Fibroblast of pulmonary artery (primary cell): Measurements from ENCODE around the gene MRC1.

ENCODE experiments used
- DNase-seq: peaks from one replicate; pipeline ENCODE4 v3.0.0-alpha.2; 2010; ENCODE audit warnings: low read depth
- H3K4me3 ChIP-seq: replicated peaks from 2 replicates; pipeline ENCODE4 v1.5.1; 2011; ENCODE audit warnings: low read depth, mild to moderate bottlenecking, control low read depth, low read length, moderate library complexity
- TF ChIP-seq, protein P1 (sequence below): IDR thresholded peaks from 2 replicates; pipeline ENCODE4 v1.5.1; 2011; ENCODE audit warnings: mild to moderate bottlenecking, control low read depth, low read length, inconsistent platforms; ENCODE audit errors: missing control alignments

The MRC1 gene

DNA sequence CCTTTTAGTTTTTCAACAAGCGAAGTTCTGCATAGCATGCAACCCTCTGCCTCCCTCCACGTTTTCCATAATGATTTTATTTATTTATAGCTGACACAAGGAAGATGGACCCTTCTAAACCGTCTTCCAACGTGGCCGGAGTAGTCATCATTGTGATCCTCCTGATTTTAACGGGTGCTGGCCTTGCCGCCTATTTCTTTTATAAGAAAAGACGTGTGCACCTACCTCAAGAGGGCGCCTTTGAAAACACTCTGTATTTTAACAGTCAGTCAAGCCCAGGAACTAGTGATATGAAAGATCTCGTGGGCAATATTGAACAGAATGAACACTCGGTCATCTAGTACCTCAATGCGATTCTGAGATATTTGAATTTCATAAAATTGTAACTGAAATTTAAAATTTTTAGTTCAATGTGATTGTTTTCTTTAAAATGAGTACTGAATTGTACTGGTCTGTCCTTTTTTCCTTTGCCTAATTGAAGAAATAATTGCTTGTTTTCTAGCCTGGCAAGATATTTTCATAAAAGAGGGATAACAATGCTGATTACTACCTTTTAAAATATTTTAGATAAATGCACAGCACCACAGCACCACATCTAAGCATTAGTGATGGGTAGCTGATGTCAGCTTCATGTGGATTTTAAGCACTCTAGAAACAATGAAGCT, 101.1 kb downstream of the MRC1 start:
- peak; percentile 68 for DNase-seq
- no peak overlapping the region for H3K4me3 ChIP-seq
- TF ChIP-seq, protein P1, sequence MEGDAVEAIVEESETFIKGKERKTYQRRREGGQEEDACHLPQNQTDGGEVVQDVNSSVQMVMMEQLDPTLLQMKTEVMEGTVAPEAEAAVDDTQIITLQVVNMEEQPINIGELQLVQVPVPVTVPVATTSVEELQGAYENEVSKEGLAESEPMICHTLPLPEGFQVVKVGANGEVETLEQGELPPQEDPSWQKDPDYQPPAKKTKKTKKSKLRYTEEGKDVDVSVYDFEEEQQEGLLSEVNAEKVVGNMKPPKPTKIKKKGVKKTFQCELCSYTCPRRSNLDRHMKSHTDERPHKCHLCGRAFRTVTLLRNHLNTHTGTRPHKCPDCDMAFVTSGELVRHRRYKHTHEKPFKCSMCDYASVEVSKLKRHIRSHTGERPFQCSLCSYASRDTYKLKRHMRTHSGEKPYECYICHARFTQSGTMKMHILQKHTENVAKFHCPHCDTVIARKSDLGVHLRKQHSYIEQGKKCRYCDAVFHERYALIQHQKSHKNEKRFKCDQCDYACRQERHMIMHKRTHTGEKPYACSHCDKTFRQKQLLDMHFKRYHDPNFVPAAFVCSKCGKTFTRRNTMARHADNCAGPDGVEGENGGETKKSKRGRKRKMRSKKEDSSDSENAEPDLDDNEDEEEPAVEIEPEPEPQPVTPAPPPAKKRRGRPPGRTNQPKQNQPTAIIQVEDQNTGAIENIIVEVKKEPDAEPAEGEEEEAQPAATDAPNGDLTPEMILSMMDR: peak; percentile 67

DNA sequence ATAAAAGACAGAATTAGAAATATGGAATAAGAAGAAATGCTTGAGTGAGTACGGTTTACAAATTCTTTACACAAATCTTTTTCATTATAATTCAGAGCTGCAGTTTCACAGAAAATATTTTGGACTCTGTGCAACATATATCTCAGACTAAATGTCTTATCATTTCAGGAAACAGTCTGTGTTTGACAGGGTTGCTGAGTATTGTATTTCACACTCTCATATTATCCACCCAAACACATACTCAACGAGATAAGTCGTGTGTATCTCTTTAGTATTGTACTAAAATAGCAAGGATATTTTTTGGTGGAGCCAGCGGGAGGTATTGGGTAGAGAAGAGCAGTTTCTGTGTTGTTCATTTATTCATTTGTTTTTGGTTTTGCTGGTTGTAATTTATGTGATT, 103.6 kb downstream of the MRC1 start:
- H3K4me3 ChIP-seq: no peak overlapping the region
- DNase-seq: no peak
- TF ChIP-seq, protein P1: no peak

DNA sequence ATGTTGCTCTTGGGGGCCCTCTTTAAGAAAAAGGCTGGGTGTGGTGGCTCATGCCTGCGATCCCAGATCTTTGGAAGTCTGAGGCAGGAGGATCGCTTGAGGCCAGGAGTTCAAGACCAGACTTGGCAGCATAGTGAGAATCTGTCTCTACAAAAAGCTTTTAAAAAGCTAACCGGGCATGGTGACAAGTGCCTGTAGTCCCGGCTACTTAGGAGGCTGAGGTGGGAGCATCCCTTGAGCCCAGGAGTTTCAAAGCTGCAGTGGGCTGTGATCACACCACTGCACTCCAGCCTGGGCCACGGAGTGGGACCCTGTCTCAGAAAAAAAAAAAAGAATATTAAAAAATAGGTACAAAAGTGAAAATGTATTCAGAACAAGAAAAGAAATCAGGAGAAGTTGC, 104.5 kb downstream of the MRC1 start:
- TF ChIP-seq, protein P1: no peak
- no peak for DNase-seq
- no peak overlapping the region for H3K4me3 ChIP-seq

DNA sequence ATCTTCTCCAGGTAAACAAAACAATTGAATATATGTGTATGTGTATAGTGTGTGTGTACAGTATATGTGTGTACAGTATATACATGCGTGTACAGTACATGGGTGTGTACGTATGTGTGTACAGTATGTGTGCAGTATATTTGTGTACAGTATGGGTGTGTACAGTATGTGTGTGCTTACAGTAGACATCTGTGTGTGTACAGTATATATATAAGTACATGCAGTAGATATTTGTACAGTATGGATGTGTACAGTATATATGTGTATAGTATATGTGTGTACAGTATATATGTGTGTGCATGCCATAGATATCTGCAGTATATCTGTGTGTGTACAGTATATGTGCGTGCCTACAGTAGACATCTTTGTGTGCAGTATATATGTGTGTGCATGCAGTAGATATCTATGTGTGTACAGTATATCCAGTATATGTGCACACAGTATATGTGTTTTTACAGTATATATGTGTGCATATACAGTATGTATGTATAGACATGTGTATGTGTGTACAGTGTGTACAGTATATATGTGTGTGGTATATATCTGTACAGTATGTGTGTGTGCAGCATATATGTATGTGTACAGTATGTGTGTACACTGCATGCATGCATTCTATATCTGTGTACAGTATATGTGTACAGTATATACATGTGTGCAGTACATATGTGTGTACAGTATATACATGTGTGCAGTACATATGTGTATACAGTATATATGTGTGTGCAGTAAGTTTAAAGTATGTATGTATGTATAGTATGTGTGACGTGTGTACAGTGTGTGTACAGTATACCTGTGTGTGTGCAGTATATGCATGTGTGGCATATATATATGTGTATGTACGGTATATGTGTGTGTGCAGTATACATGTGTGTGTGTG, 105.3 kb downstream of the MRC1 start:
- TF ChIP-seq, protein P1: no peak
- H3K4me3 ChIP-seq: no peak overlapping the region
- no peak for DNase-seq

DNA sequence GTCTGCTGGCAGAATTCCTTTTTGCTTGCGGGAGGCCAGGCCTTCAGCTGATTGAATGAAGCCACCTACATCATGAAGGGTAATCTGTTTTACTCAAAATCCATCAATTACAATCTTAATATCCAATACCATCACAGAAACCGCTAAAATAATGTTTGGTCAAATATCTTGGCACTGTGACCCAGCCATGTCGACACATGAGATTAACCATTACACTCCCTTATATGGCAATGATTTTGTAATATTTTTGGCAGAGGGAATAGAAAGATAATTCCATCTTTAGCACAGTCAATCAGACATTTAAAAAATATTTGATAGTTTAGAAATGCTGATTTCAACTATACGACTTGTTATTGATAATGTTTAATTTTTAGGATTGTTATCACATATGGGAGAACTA, 106.0 kb downstream of the MRC1 start:
- no peak overlapping the region for H3K4me3 ChIP-seq
- peak; percentile 31 for DNase-seq
- TF ChIP-seq, protein P1: no peak

DNA sequence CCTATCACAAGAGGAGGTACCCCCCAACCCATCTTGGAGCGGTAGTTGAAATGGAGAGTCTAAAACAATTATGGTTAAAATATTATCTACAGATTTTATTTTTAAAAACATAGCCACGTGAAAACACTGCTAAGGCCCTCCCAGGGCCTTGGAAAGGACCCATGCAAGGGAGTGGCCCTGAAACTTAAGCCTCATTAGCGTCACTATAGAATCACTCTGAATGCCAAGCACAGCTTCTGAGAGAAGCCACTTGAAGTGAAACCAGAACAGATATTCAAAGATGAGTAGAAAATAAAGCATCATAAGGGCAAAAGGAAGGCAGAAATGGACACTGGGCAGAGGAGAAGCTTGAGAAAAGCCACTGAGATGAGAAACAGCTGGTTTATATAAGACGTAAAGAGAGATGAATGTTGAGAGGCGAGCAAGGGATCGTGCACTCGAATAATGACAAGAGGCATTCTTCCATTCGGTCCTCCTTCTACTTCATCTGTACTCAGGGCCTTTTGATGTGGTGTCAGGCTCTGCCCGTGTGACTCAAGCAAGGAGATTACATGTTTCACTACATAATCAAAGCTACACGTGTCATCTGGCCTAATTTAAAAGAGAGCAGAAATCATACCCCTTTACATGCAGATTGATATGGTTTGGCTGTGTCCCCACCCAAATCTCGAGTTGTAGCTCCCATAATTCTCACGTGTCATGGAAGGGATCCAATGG, 109.2 kb downstream of the MRC1 start:
- TF ChIP-seq, protein P1: no peak
- no peak overlapping the region for H3K4me3 ChIP-seq
- DNase-seq: no peak
